Transverse colon (tissue), 4 donors: ENCODE measurements around the gene ACSL4. TPM values are rescaled to one million over a fixed set of nuclear protein-coding genes. Genes with fewer than 3 reads are reported as not detected.

ENCODE experiments used
- DNase-seq: peaks from one replicate; pipeline ENCODE4 v3.0.0-alpha.2; 2019
- H3K27ac ChIP-seq, 4 donors: fragments of 200-600 bp; sonication (generic); 2 replicates each; pipeline ENCODE4 v1.5.1; 2016 to 2018; ENCODE audit warnings: inconsistent platforms in 4 of 4
- H3K27me3 ChIP-seq: fragments of 200-600 bp; sonication (generic); 2 replicates; pipeline ENCODE4 v1.5.1; 2017; ENCODE audit warnings: inconsistent platforms
- H3K36me3 ChIP-seq, 4 donors: fragments of 200-600 bp; sonication (generic); 2 replicates each; pipeline ENCODE4 v1.5.1; 2017 to 2019; ENCODE audit warnings: inconsistent platforms in 4 of 4
- H3K4me1 ChIP-seq, 4 donors: fragments of 200-600 bp; sonication (generic); 2 replicates each; pipeline ENCODE4 v1.5.1; 2017 to 2020; ENCODE audit warnings: inconsistent platforms in 4 of 4
- H3K4me3 ChIP-seq, 4 donors: fragments of 200-600 bp; sonication (generic); 1 replicate in 1 of 4; 2 replicates in 3 of 4; pipeline versions ENCODE4 v1.5.1 to v1.6.1; 2017 to 2019; ENCODE audit warnings: inconsistent platforms in 4 of 4
- H3K9me3 ChIP-seq, 2 donors: fragments of 200-600 bp; sonication (generic); 2 replicates each; pipeline ENCODE4 v1.5.1; 2017 to 2019; ENCODE audit warnings: inconsistent platforms in 2 of 2
- EP300 ChIP-seq: sonication (generic); formaldehyde crosslinking; IDR thresholded peaks from one replicate; pipeline ENCODE4 v1.6.1; 2017; ENCODE audit warnings: antibody characterized with exemption, low read depth
- POLR2A ChIP-seq: fragments of 450-650 bp; IDR thresholded peaks from one replicate; pipeline ENCODE4 v1.6.1; 2016; ENCODE audit warnings: antibody characterized with exemption, mild to moderate bottlenecking, moderate library complexity
- POLR2AphosphoS5 ChIP-seq, 3 donors: sonication (generic); formaldehyde crosslinking; IDR thresholded peaks; one replicate each; pipeline ENCODE4 v1.6.1; 2016; ENCODE audit warnings: antibody characterized with exemption in 3 of 3
- WGBS, 2 donors: methylation state at CpG; one replicate each; pipeline ENCODE4 v1.1.5; 2018; ENCODE audit warnings: low coverage in 1 of 2; 5-methylcytosine and 5-hydroxymethylcytosine counted together
- in situ Hi-C, 4 donors: fragments of 200-750 bp; cut with MboI; loops; one replicate each; pipeline versions ENCODE4 v1.15.0 to v1.15.1; 2017; ENCODE audit warnings: low sequenced_read_pairs in 3 of 4, low pct_ligation_motif_present in 1 of 4, low pct_unique_long_range_greater_than_20kb in 1 of 4
- intact Hi-C: fragments of 100-400 bp; cut with DNase I; formaldehyde crosslinking; loops from one replicate; pipeline ENCODE4 v1.15.1; 2023; ENCODE audit warnings: low total_unique reads
- total RNA-seq, 4 donors: library from RNA; depleted of rRNA; stranded (reverse); fragments of >200 nt; gene quantifications; one replicate each; pipeline ENCODE4 v1.1.0, GENCODE V29; 2016
- TF ChIP-seq, protein P1 (sequence below), 5 experiments: fragments of 200-600 bp in 3 of 5; fragments of 450-650 bp in 2 of 5; sonication (generic) in 3 of 5; IDR thresholded peaks; 1 replicate in 2 of 5; 2 replicates in 3 of 5; pipeline ENCODE4 v1.5.1; 2016 to 2017; ENCODE audit warnings: antibody characterized with exemption in 5 of 5, inconsistent platforms in 3 of 5, mild to moderate bottlenecking in 2 of 5, moderate library complexity in 1 of 5

ACSL4 gene
- total RNA-seq, 4 donors from 2014 or later = 8.2 to 20.8 (median 9.6) TPM

GRCh38 chrX:109760922-109761250 lies 27.8 kb upstream of the ACSL4 start:
- intact Hi-C loops = no loop called here
- no peaks in the 10 kb centered on the region for H3K4me1 ChIP-seq
- H3K27me3 ChIP-seq = no peaks in the 10 kb centered on the region
- H3K27ac ChIP-seq = no peak overlapping the region
- H3K4me3 ChIP-seq = no peak overlapping the region
- H3K9me3 ChIP-seq = no peaks in the 10 kb centered on the region
- 71% methylated on average over 2 of the region's 2 CpGs; no CpG with 5 or more reads in 1 of the 2 donors for whole genome bisulfite sequencing, 2 donors
- in situ Hi-C loops = no loop called here
- H3K36me3 ChIP-seq = no peaks in the 10 kb centered on the region
- DNase-seq = no peak
- TF ChIP-seq POLR2A = no peak

GRCh38 chrX:109760209-109760921 lies 27.3 kb upstream of the ACSL4 start:
- H3K36me3 ChIP-seq = no peaks in the 10 kb centered on the region
- H3K4me1 ChIP-seq = no peaks in the 10 kb centered on the region
- H3K27ac ChIP-seq = no peak overlapping the region
- intact Hi-C loops = no loop called here
- 22 to 55% methylated on average over 3 to 5 of the region's 5 CpGs for WGBS, 2 donors
- no peak overlapping the region for H3K4me3 ChIP-seq
- no peak for TF ChIP-seq POLR2A
- TF ChIP-seq POLR2AphosphoS5 (IDR thresholded peaks at IDR 0.05) = no peak
- TF ChIP-seq EP300 = no peak
- TF ChIP-seq, protein P1, sequence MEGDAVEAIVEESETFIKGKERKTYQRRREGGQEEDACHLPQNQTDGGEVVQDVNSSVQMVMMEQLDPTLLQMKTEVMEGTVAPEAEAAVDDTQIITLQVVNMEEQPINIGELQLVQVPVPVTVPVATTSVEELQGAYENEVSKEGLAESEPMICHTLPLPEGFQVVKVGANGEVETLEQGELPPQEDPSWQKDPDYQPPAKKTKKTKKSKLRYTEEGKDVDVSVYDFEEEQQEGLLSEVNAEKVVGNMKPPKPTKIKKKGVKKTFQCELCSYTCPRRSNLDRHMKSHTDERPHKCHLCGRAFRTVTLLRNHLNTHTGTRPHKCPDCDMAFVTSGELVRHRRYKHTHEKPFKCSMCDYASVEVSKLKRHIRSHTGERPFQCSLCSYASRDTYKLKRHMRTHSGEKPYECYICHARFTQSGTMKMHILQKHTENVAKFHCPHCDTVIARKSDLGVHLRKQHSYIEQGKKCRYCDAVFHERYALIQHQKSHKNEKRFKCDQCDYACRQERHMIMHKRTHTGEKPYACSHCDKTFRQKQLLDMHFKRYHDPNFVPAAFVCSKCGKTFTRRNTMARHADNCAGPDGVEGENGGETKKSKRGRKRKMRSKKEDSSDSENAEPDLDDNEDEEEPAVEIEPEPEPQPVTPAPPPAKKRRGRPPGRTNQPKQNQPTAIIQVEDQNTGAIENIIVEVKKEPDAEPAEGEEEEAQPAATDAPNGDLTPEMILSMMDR (IDR thresholded peaks at IDR 0.05) = no peak
- DNase-seq = no peak
- no peaks in the 10 kb centered on the region for H3K27me3 ChIP-seq
- H3K9me3 ChIP-seq = no peaks in the 10 kb centered on the region
- in situ Hi-C loops = no loop called here

- H3K27ac ChIP-seq = no peak overlapping the region
- no peak for DNase-seq
- 72% methylated on average over 4 of the region's 4 CpGs; no CpG with 5 or more reads in 1 of the 2 donors for WGBS, 2 donors
- no peak overlapping the region for H3K4me3 ChIP-seq
- H3K4me1 ChIP-seq = no peaks in the 10 kb centered on the region
- intact Hi-C loops = no loop called here
- H3K27me3 ChIP-seq = no peaks in the 10 kb centered on the region
- in situ Hi-C loops = no loop called here
- H3K36me3 ChIP-seq = no peaks in the 10 kb centered on the region
- TF ChIP-seq POLR2AphosphoS5 (IDR thresholded peaks at IDR 0.05) = no peak
- TF ChIP-seq EP300 = no peak
- TF ChIP-seq, protein P1 (IDR thresholded peaks at IDR 0.05) = no peak
- TF ChIP-seq POLR2A = no peak
- no peaks in the 10 kb centered on the region for H3K9me3 ChIP-seq
These were observed 20.2 kb upstream of the ACSL4 start for GRCh38 chrX:109753256-109753655.

DNA sequence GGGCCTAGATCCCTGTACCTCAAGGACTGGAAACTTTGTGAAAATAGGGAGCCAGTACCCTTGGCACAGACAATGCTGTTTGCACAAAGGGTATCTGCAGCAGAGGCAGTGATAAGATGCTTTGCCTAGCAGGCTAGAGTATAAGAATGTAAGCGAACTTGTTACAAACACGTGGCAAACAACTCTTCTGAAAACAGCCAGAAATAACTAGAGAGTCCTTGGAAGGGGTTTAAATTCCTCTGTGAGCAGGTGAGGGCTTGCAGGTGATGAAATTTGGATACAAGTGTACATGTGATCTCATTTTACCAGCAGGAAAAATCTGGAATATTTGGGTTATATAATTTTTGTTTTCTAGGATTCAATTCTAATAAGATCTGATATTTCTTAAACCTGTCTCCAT lies 18.6 kb upstream of the ACSL4 start:
- no peaks in the 10 kb centered on the region for H3K9me3 ChIP-seq
- 67% methylated on average over 2 of the region's 2 CpGs; no CpG with 5 or more reads in 1 of the 2 donors for WGBS, 2 donors
- H3K4me3 ChIP-seq = no peak overlapping the region
- intact Hi-C loops = no loop called here
- in situ Hi-C loops = no loop called here
- no peaks in the 10 kb centered on the region for H3K27me3 ChIP-seq
- no peaks in the 10 kb centered on the region for H3K4me1 ChIP-seq
- no peaks in the 10 kb centered on the region for H3K36me3 ChIP-seq
- TF ChIP-seq POLR2A (no peak), POLR2AphosphoS5 (IDR thresholded peaks at IDR 0.05) (no peak), EP300 (no peak)
- TF ChIP-seq, protein P1 (IDR thresholded peaks at IDR 0.05) = no peak
- no peak for DNase-seq
- H3K27ac ChIP-seq = no peak overlapping the region

- intact Hi-C loops = no loop called here
- Histone ChIP-seq H3K4me1 (no peaks in the 10 kb centered on the region), H3K27me3 (no peaks in the 10 kb centered on the region), H3K36me3 (no peaks in the 10 kb centered on the region), H3K4me3 (no peak overlapping the region), H3K9me3 (no peaks in the 10 kb centered on the region), H3K27ac (no peak overlapping the region)
- DNase-seq = no peak
- 83% methylated on average over 9 of the region's 14 CpGs; no CpG with 5 or more reads in 1 of the 2 donors for WGBS, 2 donors
- TF ChIP-seq, protein P1 (IDR thresholded peaks at IDR 0.05) = no peak
- TF ChIP-seq POLR2A (no peak), POLR2AphosphoS5 (IDR thresholded peaks at IDR 0.05) (no peak), EP300 (no peak)
- in situ Hi-C loops = no loop called here
These were observed 16.1 kb upstream of the ACSL4 start for GRCh38 chrX:109749207-109749606.
